SU-DHL-6 (cell line): ENCODE results near the gene THNSL1.

Source experiments
- H2AFZ ChIP-seq: fragments of 200-600 bp; sonication (generic); 2 replicates; pipeline ENCODE4 v1.6.1; 2014; ENCODE audit warnings: low read depth, mild to moderate bottlenecking, moderate library complexity, mixed read lengths, antibody characterized with exemption, low read length; ENCODE audit not compliant: severe bottlenecking
- H3F3A ChIP-seq: fragments of 200-600 bp; shearing (Covaris generic); 2 replicates; pipeline ENCODE4 v1.6.0; 2016; ENCODE audit warnings: antibody characterized with exemption, mild to moderate bottlenecking; ENCODE audit not compliant: insufficient read depth
- H3K27ac ChIP-seq: fragments of 200-600 bp; sonication (generic); 2 replicates; pipeline ENCODE4 v1.5.1; 2016; ENCODE audit warnings: low read depth, mild to moderate bottlenecking, low read length, moderate library complexity, mixed read lengths
- H3K27me3 ChIP-seq: fragments of 200-600 bp; sonication (generic), shearing (Covaris generic); 2 replicates; pipeline ENCODE4 v1.6.0; 2014; ENCODE audit warnings: mild to moderate bottlenecking, low read length
- H3K36me3 ChIP-seq: fragments of 200-600 bp; sonication (generic); 2 replicates; pipeline ENCODE4 v1.6.1; 2014; ENCODE audit warnings: mild to moderate bottlenecking, low read length, mixed read lengths
- H3K4me2 ChIP-seq: fragments of 300-600, 200-600 bp; shearing (Covaris generic), sonication (generic); 2 replicates; pipeline ENCODE4 v1.6.0; 2014; ENCODE audit warnings: low read length, low read depth, mild to moderate bottlenecking; ENCODE audit not compliant: poor library complexity, severe bottlenecking
- H3K4me3 ChIP-seq: fragments of 200-600 bp; sonication (generic); 2 replicates; pipeline ENCODE4 v1.5.1; 2014; ENCODE audit warnings: antibody characterized with exemption, low read length, mild to moderate bottlenecking, mixed read lengths; ENCODE audit not compliant: insufficient read depth, poor library complexity, severe bottlenecking
- H3K79me2 ChIP-seq: fragments of 200-600 bp; sonication (generic); 2 replicates; pipeline ENCODE4 v1.6.1; 2014; ENCODE audit warnings: mild to moderate bottlenecking, low read length, moderate library complexity; ENCODE audit not compliant: insufficient read depth
- H3K9ac ChIP-seq: fragments of 200-600 bp; sonication (generic); 2 replicates; pipeline ENCODE4 v1.7.0; 2014; ENCODE audit warnings: mild to moderate bottlenecking, low read length
- H3K9me2 ChIP-seq: fragments of 200-600 bp; sonication (generic); replicated peaks from 2 replicates; pipeline ENCODE4 v1.6.1; 2014; ENCODE audit warnings: low read length; ENCODE audit not compliant: insufficient read depth
- H3K9me3 ChIP-seq: fragments of 200-600 bp; sonication (generic); 2 replicates; pipeline ENCODE4 v1.6.1; 2014; ENCODE audit warnings: low read length, mixed read lengths; ENCODE audit not compliant: insufficient read depth
- H4K20me1 ChIP-seq: fragments of 200-600 bp; sonication (generic); 2 replicates; pipeline ENCODE4 v1.6.1; 2014; ENCODE audit warnings: low read depth, mild to moderate bottlenecking, antibody characterized with exemption, low read length, moderate library complexity, mixed read lengths
- EZH2phosphoT487 ChIP-seq: fragments of 200-600 bp; sonication (generic), shearing (Covaris generic); conservative IDR thresholded peaks from 2 replicates; pipeline ENCODE4 v1.6.1; 2018; ENCODE audit warnings: mild to moderate bottlenecking, antibody characterized with exemption, low read length, moderate library complexity, mixed read lengths
- TF ChIP-seq, protein P1 (sequence below): fragments of 200-600 bp; sonication (generic); IDR thresholded peaks from one replicate; pipeline ENCODE4 v1.5.1; 2017; ENCODE audit warnings: antibody characterized with exemption, mild to moderate bottlenecking, low read length, moderate library complexity; ENCODE audit not compliant: insufficient read depth, poor library complexity, severe bottlenecking

Gene THNSL1

DNA sequence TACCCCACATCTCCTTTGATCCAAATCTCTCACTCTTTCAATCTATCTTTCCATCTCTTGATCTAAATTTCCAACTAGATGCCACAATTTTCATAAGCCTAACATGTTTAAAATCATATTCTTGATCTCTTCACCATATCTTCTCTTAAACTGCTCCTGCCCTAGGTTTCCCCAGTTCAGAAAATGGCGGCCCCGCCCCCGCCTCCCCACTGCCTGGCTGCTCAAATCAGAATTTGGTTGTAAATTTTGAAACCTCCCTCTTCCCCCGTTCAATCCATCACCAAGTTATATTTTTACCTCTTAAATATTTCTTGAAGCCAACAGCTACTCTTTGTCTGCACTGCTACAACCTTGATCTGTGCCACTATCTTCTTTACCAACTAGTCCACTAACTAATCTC lies 36.7 kb upstream of the THNSL1 start:
- no peak overlapping the region for H3K4me3 ChIP-seq
- no peak overlapping the region for H3K27ac ChIP-seq
- H3K9me2 ChIP-seq: no peaks in the 10 kb centered on the region
- H4K20me1 ChIP-seq: no peaks in the 10 kb centered on the region
- H3F3A ChIP-seq: no peaks in the 10 kb centered on the region
- no peak overlapping the region for H3K9ac ChIP-seq
- TF ChIP-seq, protein P1, sequence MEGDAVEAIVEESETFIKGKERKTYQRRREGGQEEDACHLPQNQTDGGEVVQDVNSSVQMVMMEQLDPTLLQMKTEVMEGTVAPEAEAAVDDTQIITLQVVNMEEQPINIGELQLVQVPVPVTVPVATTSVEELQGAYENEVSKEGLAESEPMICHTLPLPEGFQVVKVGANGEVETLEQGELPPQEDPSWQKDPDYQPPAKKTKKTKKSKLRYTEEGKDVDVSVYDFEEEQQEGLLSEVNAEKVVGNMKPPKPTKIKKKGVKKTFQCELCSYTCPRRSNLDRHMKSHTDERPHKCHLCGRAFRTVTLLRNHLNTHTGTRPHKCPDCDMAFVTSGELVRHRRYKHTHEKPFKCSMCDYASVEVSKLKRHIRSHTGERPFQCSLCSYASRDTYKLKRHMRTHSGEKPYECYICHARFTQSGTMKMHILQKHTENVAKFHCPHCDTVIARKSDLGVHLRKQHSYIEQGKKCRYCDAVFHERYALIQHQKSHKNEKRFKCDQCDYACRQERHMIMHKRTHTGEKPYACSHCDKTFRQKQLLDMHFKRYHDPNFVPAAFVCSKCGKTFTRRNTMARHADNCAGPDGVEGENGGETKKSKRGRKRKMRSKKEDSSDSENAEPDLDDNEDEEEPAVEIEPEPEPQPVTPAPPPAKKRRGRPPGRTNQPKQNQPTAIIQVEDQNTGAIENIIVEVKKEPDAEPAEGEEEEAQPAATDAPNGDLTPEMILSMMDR: no peak
- TF ChIP-seq EZH2phosphoT487: no peak
- no peak overlapping the region for H3K4me2 ChIP-seq
- no peaks in the 10 kb centered on the region for H3K9me3 ChIP-seq
- H3K36me3 ChIP-seq: no peaks in the 10 kb centered on the region
- H2AFZ ChIP-seq: no peak overlapping the region
- H3K79me2 ChIP-seq: no peaks in the 10 kb centered on the region
- no peaks in the 10 kb centered on the region for H3K27me3 ChIP-seq

DNA sequence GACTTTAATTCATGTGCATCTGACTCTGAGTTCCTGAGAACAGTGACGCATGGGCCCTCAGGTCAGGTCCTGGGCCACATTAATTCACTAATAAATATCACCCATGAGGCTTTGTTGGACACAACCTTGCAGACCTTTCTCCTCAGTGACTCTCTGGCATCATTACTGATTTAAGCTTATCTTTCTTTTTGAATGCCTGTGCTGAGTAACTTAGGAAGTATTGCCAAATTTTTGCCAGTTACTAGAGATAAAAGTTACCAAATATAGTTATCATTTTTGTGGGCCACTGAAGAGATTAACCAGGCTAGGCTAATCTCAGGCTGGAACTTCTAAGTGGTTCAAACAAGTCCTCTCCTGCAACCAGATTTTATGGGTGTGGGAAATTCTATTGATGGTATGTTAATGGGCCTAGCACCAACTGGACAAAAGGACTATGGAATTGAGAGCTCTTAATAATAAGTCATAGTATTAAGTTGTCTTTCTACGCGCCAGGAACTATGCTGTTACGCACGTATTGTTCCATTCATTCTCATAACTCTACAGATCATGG lies 35.2 kb upstream of the THNSL1 start:
- H3F3A ChIP-seq: no peaks in the 10 kb centered on the region
- H3K9ac ChIP-seq: no peak overlapping the region
- H3K9me2 ChIP-seq: no peaks in the 10 kb centered on the region
- H3K27ac ChIP-seq: no peak overlapping the region
- H3K27me3 ChIP-seq: no peaks in the 10 kb centered on the region
- TF ChIP-seq EZH2phosphoT487: no peak
- TF ChIP-seq, protein P1: no peak
- H3K79me2 ChIP-seq: no peaks in the 10 kb centered on the region
- no peak overlapping the region for H2AFZ ChIP-seq
- H3K4me2 ChIP-seq: no peak overlapping the region
- H3K9me3 ChIP-seq: no peaks in the 10 kb centered on the region
- H3K36me3 ChIP-seq: no peaks in the 10 kb centered on the region
- no peaks in the 10 kb centered on the region for H4K20me1 ChIP-seq
- H3K4me3 ChIP-seq: no peak overlapping the region

GRCh38 chr10:24982319-24983112 lies 33.9 kb upstream of the THNSL1 start:
- Histone ChIP-seq H3K79me2 (no peaks in the 10 kb centered on the region), H3K4me3 (no peak overlapping the region), H3K36me3 (no peaks in the 10 kb centered on the region), H3K9ac (no peak overlapping the region), H3K27ac (no peak overlapping the region), H2AFZ (no peak overlapping the region), H3K27me3 (no peaks in the 10 kb centered on the region), H3K4me2 (no peak overlapping the region), H3K9me3 (no peaks in the 10 kb centered on the region), H3K9me2 (no peaks in the 10 kb centered on the region), H3F3A (no peaks in the 10 kb centered on the region), H4K20me1 (no peaks in the 10 kb centered on the region)
- TF ChIP-seq, protein P1: no peak
